ENCODE measurements around the gene RBM14. TPM values are rescaled to one million over a fixed set of nuclear protein-coding genes. Genes with fewer than 3 reads are reported as not detected.

RBM14 gene
- total and polyA plus RNA-seq, 8 donors: 24.4 to 61.6 (median 36.0) TPM

GRCh38 chr11:66652651-66653050 is 36.2 kb downstream of the RBM14 start:
- Histone ChIP-seq H3K36me3 (peaks cover 0 to 12% (median 0%) of the 10 kb centered on the region in 3 donors), H3K9me3 (no peaks in the 10 kb centered on the region), H3K4me1 (no peaks in the 10 kb centered on the region), H3K4me3 (no peak overlapping the region), H3K27ac (no peak overlapping the region), H3K27me3 (no peaks in the 10 kb centered on the region)
- 90 to 92% methylated on average over 7 of the region's 7 CpGs for WGBS, 2 donors
- FAIRE-seq (no peak), DNase-seq (no peak), ATAC-seq (no peak)
- intact Hi-C loops (cut with DNase I): no loop called here
- TF ChIP-seq, protein P1, sequence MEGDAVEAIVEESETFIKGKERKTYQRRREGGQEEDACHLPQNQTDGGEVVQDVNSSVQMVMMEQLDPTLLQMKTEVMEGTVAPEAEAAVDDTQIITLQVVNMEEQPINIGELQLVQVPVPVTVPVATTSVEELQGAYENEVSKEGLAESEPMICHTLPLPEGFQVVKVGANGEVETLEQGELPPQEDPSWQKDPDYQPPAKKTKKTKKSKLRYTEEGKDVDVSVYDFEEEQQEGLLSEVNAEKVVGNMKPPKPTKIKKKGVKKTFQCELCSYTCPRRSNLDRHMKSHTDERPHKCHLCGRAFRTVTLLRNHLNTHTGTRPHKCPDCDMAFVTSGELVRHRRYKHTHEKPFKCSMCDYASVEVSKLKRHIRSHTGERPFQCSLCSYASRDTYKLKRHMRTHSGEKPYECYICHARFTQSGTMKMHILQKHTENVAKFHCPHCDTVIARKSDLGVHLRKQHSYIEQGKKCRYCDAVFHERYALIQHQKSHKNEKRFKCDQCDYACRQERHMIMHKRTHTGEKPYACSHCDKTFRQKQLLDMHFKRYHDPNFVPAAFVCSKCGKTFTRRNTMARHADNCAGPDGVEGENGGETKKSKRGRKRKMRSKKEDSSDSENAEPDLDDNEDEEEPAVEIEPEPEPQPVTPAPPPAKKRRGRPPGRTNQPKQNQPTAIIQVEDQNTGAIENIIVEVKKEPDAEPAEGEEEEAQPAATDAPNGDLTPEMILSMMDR (IDR thresholded peaks at IDR 0.05): no peak

- Histone ChIP-seq H3K9me3 (no peaks in the 10 kb centered on the region), H3K4me1 (no peaks in the 10 kb centered on the region), H3K36me3 (peaks cover 0 to 7% (median 0%) of the 10 kb centered on the region in 3 donors), H3K4me3 (no peak overlapping the region), H3K27me3 (no peaks in the 10 kb centered on the region), H3K27ac (no peak overlapping the region)
- ATAC-seq (no peak), DNase-seq (no peak), FAIRE-seq (no peak)
- intact Hi-C loops (cut with DNase I): no loop called here
- TF ChIP-seq, protein P1 (IDR thresholded peaks at IDR 0.05): no peak
- 89 to 90% methylated on average over 6 of the region's 6 CpGs for WGBS, 2 donors
These were observed 36.7 kb downstream of the RBM14 start for GRCh38 chr11:66653123-66653522.

GRCh38 chr11:66659763-66660162 is 43.3 kb downstream of the RBM14 start:
- peaks cover 0 to 7% (median 4%) of the 10 kb centered on the region in 3 donors for H3K36me3 ChIP-seq
- no peak for ATAC-seq
- WGBS, 2 donors: 58 to 60% methylated on average over 2 of the region's 2 CpGs

GRCh38 chr11:66663741-66664296 is 47.4 kb downstream of the RBM14 start:
- no peak overlapping the region for H3K4me3 ChIP-seq
- WGBS, 2 donors: 89 to 94% methylated on average over 1 of the region's 1 CpG
- no peak for FAIRE-seq
- H3K27ac ChIP-seq: no peak overlapping the region
- intact Hi-C loops (cut with DNase I): no loop called here
- H3K27me3 ChIP-seq: no peaks in the 10 kb centered on the region
- no peak for ATAC-seq
- DNase-seq: no peak
- TF ChIP-seq, protein P1 (IDR thresholded peaks at IDR 0.05): no peak
- no peaks in the 10 kb centered on the region for H3K4me1 ChIP-seq
- no peaks in the 10 kb centered on the region for H3K9me3 ChIP-seq
- peaks cover 0 to 24% (median 19%) of the 10 kb centered on the region in 3 donors for H3K36me3 ChIP-seq

More at GRCh38 chr11:66659763-66660162, 43.3 kb downstream of the RBM14 start:
- no peak overlapping the region for H3K27ac ChIP-seq
- TF ChIP-seq, protein P1 (IDR thresholded peaks at IDR 0.05): no peak
- H3K27me3 ChIP-seq: no peaks in the 10 kb centered on the region
- DNase-seq (no peak), FAIRE-seq (no peak)
- no peaks in the 10 kb centered on the region for H3K9me3 ChIP-seq
- no peak overlapping the region for H3K4me3 ChIP-seq
- no peaks in the 10 kb centered on the region for H3K4me1 ChIP-seq
- intact Hi-C loops (cut with DNase I): no loop called here

GRCh38 chr11:66665369-66665768 is 48.9 kb downstream of the RBM14 start:
- ATAC-seq (no peak), FAIRE-seq (no peak), DNase-seq (no peak)
- Histone ChIP-seq H3K4me1 (no peaks in the 10 kb centered on the region), H3K4me3 (no peak overlapping the region), H3K36me3 (peaks cover 0 to 27% (median 19%) of the 10 kb centered on the region in 3 donors), H3K27me3 (no peaks in the 10 kb centered on the region), H3K27ac (no peak overlapping the region), H3K9me3 (no peaks in the 10 kb centered on the region)
- intact Hi-C loops (cut with DNase I): no loop called here
- TF ChIP-seq, protein P1 (IDR thresholded peaks at IDR 0.05): no peak
- 86 to 91% methylated on average over 11 of the region's 11 CpGs for WGBS, 2 donors
